Caco-2 (cell line): ENCODE results near the gene NBPF14. TPM values are rescaled to one million over a fixed set of nuclear protein-coding genes. Genes with fewer than 3 reads are reported as not detected.
"Not testable (repeated sequence)": the region's sequence is repeated elsewhere in the genome, so short reads cannot be mapped to it uniquely, and the experiment has no call there.

Experiments
- BruUV-seq: library from RNA; stranded (reverse); fragments of 400-500 nt; replicated peaks from 2 replicates; lab custom pipeline; 2021; lab: Mats Ljungman, UMichigan
- CTCF ChIA-PET: fragments of 300-600 bp; sonication (Branson Sonifier 250); formaldehyde crosslinking; loops from one replicate; lab custom pipeline; 2022; ENCODE audit warnings: antibody characterized with exemption; lab: Charles Lee
- POLR2A ChIA-PET: fragments of 300-600 bp; sonication (Branson Sonifier 250); formaldehyde crosslinking; loops from one replicate; lab custom pipeline; 2022; ENCODE audit warnings: antibody characterized with exemption; lab: Charles Lee
- DNase-seq, 2 experiments: peaks; one replicate each; pipeline versions ENCODE4 v3.0.0 to v3.0.0-alpha.2; 2020 to 2022
- H3K27me3 ChIP-seq: replicated peaks from 2 replicates; pipeline ENCODE4 v1.6.0; 2011; ENCODE audit warnings: low read length; ENCODE audit not compliant: control insufficient read depth, insufficient read depth
- H3K36me3 ChIP-seq: 2 replicates; pipeline ENCODE4 v1.5.1; 2011; ENCODE audit warnings: low read length; ENCODE audit not compliant: control insufficient read depth, insufficient read depth
- H3K4me1 ChIP-seq: fragments of 250-450 bp; sonication (Bioruptor Pico); 2 replicates; pipeline ENCODE4 v1.5.1; 2020; ENCODE audit warnings: mild to moderate bottlenecking
- H3K4me3 ChIP-seq: 2 replicates; pipeline ENCODE4 v1.5.1; 2011; ENCODE audit warnings: low read depth, mild to moderate bottlenecking, control low read depth, low read length
- H3K9me3 ChIP-seq: fragments of 250-450 bp; sonication (Bioruptor Pico); 2 replicates; pipeline ENCODE4 v1.5.1; 2020; ENCODE audit warnings: mild to moderate bottlenecking, moderate library complexity
- H3K27ac Mint-ChIP-seq: one replicate; pipeline ENCODE4 v1.8.0; 2022; ENCODE audit warnings: mixed read lengths; ENCODE audit not compliant: unreplicated experiment
- H3K27me3 Mint-ChIP-seq: one replicate; pipeline ENCODE4 v1.8.0; 2022; ENCODE audit warnings: mixed read lengths; ENCODE audit not compliant: insufficient read depth, unreplicated experiment
- H3K36me3 Mint-ChIP-seq: one replicate; pipeline ENCODE4 v1.8.0; 2022; ENCODE audit warnings: mild to moderate bottlenecking, mixed read lengths; ENCODE audit not compliant: insufficient read depth, unreplicated experiment
- H3K4me1 Mint-ChIP-seq: one replicate; pipeline ENCODE4 v1.8.0; 2022; ENCODE audit warnings: low read depth, mixed read lengths; ENCODE audit not compliant: unreplicated experiment
- H3K4me3 Mint-ChIP-seq: one replicate; pipeline ENCODE4 v1.8.0; 2022; ENCODE audit warnings: mild to moderate bottlenecking, moderate library complexity, mixed read lengths; ENCODE audit not compliant: unreplicated experiment
- H3K9me3 Mint-ChIP-seq: one replicate; pipeline ENCODE4 v1.8.0; 2022; ENCODE audit warnings: mixed read lengths; ENCODE audit not compliant: unreplicated experiment
- intact Hi-C: fragments of 100-400 bp; cut with micrococcal nuclease; formaldehyde crosslinking; loops from one replicate; pipeline ENCODE4 v1.10.0; 2022; ENCODE audit not compliant: unreplicated experiment
- total RNA-seq: library from RNA; stranded (reverse); gene quantifications from 2 replicates; pipeline ENCODE4 v1.2.3, GENCODE V29; 2022

NBPF14 gene
- total RNA-seq, 1 experiment from 2014 or later, result 12.8 TPM

- H3K27ac Mint-ChIP-seq, H3K9me3 ChIP-seq, H3K36me3 Mint-ChIP-seq, H3K4me3 ChIP-seq, H3K27me3 Mint-ChIP-seq, DNase-seq, H3K4me1 Mint-ChIP-seq, POLR2A ChIA-PET, CTCF ChIA-PET, intact Hi-C loops, BruUV-seq, H3K4me3 Mint-ChIP-seq, H3K4me1 ChIP-seq, H3K9me3 Mint-ChIP-seq, H3K27me3 ChIP-seq, H3K36me3 ChIP-seq: not testable (repeated sequence)
Measured at GRCh38 chr1:148514310-148514709, 81.5 kb downstream of the NBPF14 start.

GRCh38 chr1:148512571-148513184 is 83.1 kb downstream of the NBPF14 start:
- POLR2A ChIA-PET, H3K27me3 ChIP-seq, CTCF ChIA-PET, H3K27me3 Mint-ChIP-seq, intact Hi-C loops, H3K4me1 ChIP-seq, H3K4me3 ChIP-seq, H3K4me1 Mint-ChIP-seq, H3K4me3 Mint-ChIP-seq, DNase-seq, H3K9me3 ChIP-seq, H3K36me3 Mint-ChIP-seq, BruUV-seq, H3K9me3 Mint-ChIP-seq, H3K27ac Mint-ChIP-seq, H3K36me3 ChIP-seq: not testable (repeated sequence)

DNA sequence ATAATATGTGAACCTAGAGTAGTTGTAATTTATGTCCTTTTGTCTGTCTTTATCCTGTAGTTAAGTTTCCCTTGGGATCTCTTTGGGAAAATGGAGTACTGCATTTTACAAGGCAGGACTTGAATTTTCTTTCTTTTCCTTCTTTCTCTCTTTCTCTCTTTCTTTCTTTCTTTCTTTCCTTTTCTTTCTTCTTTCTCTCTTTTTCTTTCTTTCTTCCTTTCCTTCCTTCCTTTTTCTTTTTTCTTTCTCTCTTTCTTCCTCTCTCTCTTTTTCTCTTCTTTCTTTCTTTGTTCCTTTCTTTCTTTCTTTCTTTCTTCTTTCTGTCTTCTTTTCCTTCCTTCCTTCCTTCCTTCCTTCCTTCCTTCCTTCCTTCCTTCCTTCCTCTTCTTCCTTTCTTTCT is 101.9 kb downstream of the NBPF14 start:
- H3K4me1 ChIP-seq, H3K4me3 ChIP-seq, H3K9me3 ChIP-seq, H3K4me1 Mint-ChIP-seq, intact Hi-C loops, H3K27me3 Mint-ChIP-seq, H3K4me3 Mint-ChIP-seq, H3K27ac Mint-ChIP-seq, H3K27me3 ChIP-seq, H3K36me3 ChIP-seq, H3K9me3 Mint-ChIP-seq, DNase-seq, POLR2A ChIA-PET, H3K36me3 Mint-ChIP-seq, CTCF ChIA-PET, BruUV-seq: not testable (repeated sequence)

- H3K4me1 ChIP-seq, H3K4me3 Mint-ChIP-seq, BruUV-seq, DNase-seq, H3K27ac Mint-ChIP-seq, H3K36me3 ChIP-seq, CTCF ChIA-PET, POLR2A ChIA-PET, H3K27me3 ChIP-seq, H3K9me3 ChIP-seq, intact Hi-C loops, H3K27me3 Mint-ChIP-seq, H3K4me3 ChIP-seq, H3K4me1 Mint-ChIP-seq, H3K9me3 Mint-ChIP-seq, H3K36me3 Mint-ChIP-seq: not testable (repeated sequence)
Measured at GRCh38 chr1:148483029-148483428, 112.8 kb downstream of the NBPF14 start, which contains the start of gene PPIAL4G. TSS of gene PPIAL4G (minus strand) at chr1:148483302. CDS start at chr1:148483252, 50 bp downstream.

Other genes starting within 250 kb of the NBPF14 start
- gene PPIAL4G, start 112.7 kb downstream of the NBPF14 start, total RNA-seq, result not detected in 2 replicates
- gene NUDT4B, start 152.8 kb upstream of the NBPF14 start, total RNA-seq, result 0.70 TPM in 1 of 2 replicates, not detected in the other
- 30.8 and 32.4 TPM in 2 replicates for gene PDE4DIP, start 248.4 kb upstream of the NBPF14 start, total RNA-seq